Cardiac fibroblast (primary cell): Measurements from ENCODE around the gene SIGLEC11.

ENCODE experiments used
- DNase-seq, 2 donors: peaks; one replicate each; pipeline versions ENCODE4 v3.0.0 to v3.0.0-alpha.2; 2010; ENCODE audit warnings: low read depth in 2 of 2
- H3K4me3 ChIP-seq, 2 donors: replicated peaks in 1 of 2; 1 replicate in 1 of 2; 2 replicates in 1 of 2; pipeline ENCODE4 v1.5.1; 2011; ENCODE audit warnings: low read depth in 2 of 2, low read length in 2 of 2, mild to moderate bottlenecking in 2 of 2, moderate library complexity in 1 of 2
- CTCF ChIP-seq: IDR thresholded peaks from one replicate; pipeline ENCODE4 v1.5.1; 2011; ENCODE audit warnings: low read depth, mild to moderate bottlenecking, low read length, inconsistent platforms

The SIGLEC11 gene

GRCh38 chr19:49988433-49988832 is 27.5 kb upstream of the SIGLEC11 start:
- DNase-seq = peak in 1 of 2 donors; percentile 70
- no peak overlapping the region for H3K4me3 ChIP-seq
- TF ChIP-seq CTCF = no peak

- no peak for TF ChIP-seq CTCF
- no peak for DNase-seq
- no peak overlapping the region for H3K4me3 ChIP-seq
Measured at GRCh38 chr19:49988007-49988406, 27.0 kb upstream of the SIGLEC11 start.

- H3K4me3 ChIP-seq = no peak overlapping the region
- TF ChIP-seq CTCF = peak; percentile 14
- peak; percentile 93 to 94 for DNase-seq
Measured at GRCh38 chr19:49987159-49987698, 26.3 kb upstream of the SIGLEC11 start.

GRCh38 chr19:49986354-49986753 is 25.4 kb upstream of the SIGLEC11 start:
- DNase-seq = no peak
- H3K4me3 ChIP-seq = no peak overlapping the region
- TF ChIP-seq CTCF = no peak

- no peak for TF ChIP-seq CTCF
- no peak for DNase-seq
- no peak overlapping the region for H3K4me3 ChIP-seq
Measured at GRCh38 chr19:49985871-49986270, 24.9 kb upstream of the SIGLEC11 start.

GRCh38 chr19:49984491-49984890 is 23.5 kb upstream of the SIGLEC11 start:
- no peak overlapping the region for H3K4me3 ChIP-seq
- no peak for TF ChIP-seq CTCF
- DNase-seq = no peak

GRCh38 chr19:49983645-49984229 is 22.8 kb upstream of the SIGLEC11 start:
- peak; percentile 85 for TF ChIP-seq CTCF
- peak; percentile 31 to 48 for DNase-seq
- H3K4me3 ChIP-seq = no peak overlapping the region
